ENCODE data around the gene GDPD3.

GDPD3 gene

GRCh38 chr16:30151091-30151490 lies 37.8 kb upstream of the GDPD3 start:
- H3K9ac ChIP-seq = no peak overlapping the region
- no peak overlapping the region for H3K4me3 ChIP-seq (ENCODE audit: low read depth, low read length)
- H2AFZ ChIP-seq = no peak overlapping the region
- no peaks in the 10 kb centered on the region for H3K36me3 ChIP-seq (ENCODE audit: control insufficient read depth, insufficient read depth, low read length)
- no peak for TF ChIP-seq CTCF (IDR thresholded peaks at IDR 0.05)
- H3K4me1 ChIP-seq = no peaks in the 10 kb centered on the region
- H3K27ac ChIP-seq = no peak overlapping the region
- H3K27me3 ChIP-seq (ENCODE audit: control insufficient read depth, insufficient read depth, low read length) = no peaks in the 10 kb centered on the region
- no peaks in the 10 kb centered on the region for H3K79me2 ChIP-seq
- H3K4me2 ChIP-seq (ENCODE audit: low read length) = no peak overlapping the region
- H3K9me3 ChIP-seq (ENCODE audit: control insufficient read depth, low read length) = no peaks in the 10 kb centered on the region

GRCh38 chr16:30149250-30149930 lies 36.1 kb upstream of the GDPD3 start:
- no peak overlapping the region for H2AFZ ChIP-seq
- no peak overlapping the region for H3K27ac ChIP-seq
- no peaks in the 10 kb centered on the region for H3K9me3 ChIP-seq (ENCODE audit: control insufficient read depth, low read length)
- TF ChIP-seq CTCF (IDR thresholded peaks at IDR 0.05) = no peak
- no peak overlapping the region for H3K9ac ChIP-seq
- no peaks in the 10 kb centered on the region for H3K27me3 ChIP-seq (ENCODE audit: control insufficient read depth, insufficient read depth, low read length)
- H3K4me1 ChIP-seq = no peaks in the 10 kb centered on the region
- H3K4me3 ChIP-seq (ENCODE audit: low read depth, low read length) = no peak overlapping the region
- H3K79me2 ChIP-seq = no peaks in the 10 kb centered on the region
- H3K4me2 ChIP-seq (ENCODE audit: low read length) = no peak overlapping the region
- no peaks in the 10 kb centered on the region for H3K36me3 ChIP-seq (ENCODE audit: control insufficient read depth, insufficient read depth, low read length)

- no peaks in the 10 kb centered on the region for H3K4me1 ChIP-seq
- H3K9ac ChIP-seq = no peak overlapping the region
- TF ChIP-seq CTCF (IDR thresholded peaks at IDR 0.05) = no peak
- no peaks in the 10 kb centered on the region for H3K9me3 ChIP-seq (ENCODE audit: control insufficient read depth, low read length)
- no peak overlapping the region for H3K27ac ChIP-seq
- no peaks in the 10 kb centered on the region for H3K36me3 ChIP-seq (ENCODE audit: control insufficient read depth, insufficient read depth, low read length)
- no peaks in the 10 kb centered on the region for H3K79me2 ChIP-seq
- no peak overlapping the region for H3K4me3 ChIP-seq (ENCODE audit: low read depth, low read length)
- H2AFZ ChIP-seq = no peak overlapping the region
- no peak overlapping the region for H3K4me2 ChIP-seq (ENCODE audit: low read length)
- H3K27me3 ChIP-seq (ENCODE audit: control insufficient read depth, insufficient read depth, low read length) = no peaks in the 10 kb centered on the region
Observed at GRCh38 chr16:30147843-30148510, 34.6 kb upstream of the GDPD3 start.

GRCh38 chr16:30145657-30146056 lies 32.3 kb upstream of the GDPD3 start:
- Histone ChIP-seq H3K4me2 (ENCODE audit: low read length) (no peak overlapping the region), H3K36me3 (ENCODE audit: control insufficient read depth, insufficient read depth, low read length) (no peaks in the 10 kb centered on the region), H2AFZ (no peak overlapping the region), H3K4me1 (no peaks in the 10 kb centered on the region), H3K9ac (no peak overlapping the region), H3K27ac (no peak overlapping the region), H3K79me2 (no peaks in the 10 kb centered on the region), H3K27me3 (ENCODE audit: control insufficient read depth, insufficient read depth, low read length) (no peaks in the 10 kb centered on the region), H3K9me3 (ENCODE audit: control insufficient read depth, low read length) (no peaks in the 10 kb centered on the region), H3K4me3 (ENCODE audit: low read depth, low read length) (no peak overlapping the region)
- no peak for TF ChIP-seq CTCF (IDR thresholded peaks at IDR 0.05)

- Histone ChIP-seq H3K27me3 (ENCODE audit: control insufficient read depth, insufficient read depth, low read length) (no peaks in the 10 kb centered on the region), H3K4me1 (no peaks in the 10 kb centered on the region), H3K27ac (no peak overlapping the region), H3K79me2 (no peaks in the 10 kb centered on the region), H2AFZ (no peak overlapping the region), H3K9ac (no peak overlapping the region), H3K36me3 (ENCODE audit: control insufficient read depth, insufficient read depth, low read length) (no peaks in the 10 kb centered on the region), H3K4me3 (ENCODE audit: low read depth, low read length) (no peak overlapping the region), H3K9me3 (ENCODE audit: control insufficient read depth, low read length) (no peaks in the 10 kb centered on the region), H3K4me2 (ENCODE audit: low read length) (no peak overlapping the region)
- TF ChIP-seq CTCF (IDR thresholded peaks at IDR 0.05) = no peak
Observed at GRCh38 chr16:30144917-30145316, 31.6 kb upstream of the GDPD3 start.

All from parathyroid adenoma (tissue), 2 donors.